Measurements from ENCODE around the gene DDRGK1.

- TF ChIP-seq CTCF (IDR thresholded peaks at IDR 0.05) = no peak
- TF ChIP-seq POLR2A (IDR thresholded peaks at IDR 0.05) = no peak
Measured at GRCh38 chr20:3229158-3229557, 24.7 kb upstream of the DDRGK1 start.

Data from esophagus squamous epithelium (tissue), 4 donors.